ENCODE results near the gene NT5DC1.

The NT5DC1 gene

DNA sequence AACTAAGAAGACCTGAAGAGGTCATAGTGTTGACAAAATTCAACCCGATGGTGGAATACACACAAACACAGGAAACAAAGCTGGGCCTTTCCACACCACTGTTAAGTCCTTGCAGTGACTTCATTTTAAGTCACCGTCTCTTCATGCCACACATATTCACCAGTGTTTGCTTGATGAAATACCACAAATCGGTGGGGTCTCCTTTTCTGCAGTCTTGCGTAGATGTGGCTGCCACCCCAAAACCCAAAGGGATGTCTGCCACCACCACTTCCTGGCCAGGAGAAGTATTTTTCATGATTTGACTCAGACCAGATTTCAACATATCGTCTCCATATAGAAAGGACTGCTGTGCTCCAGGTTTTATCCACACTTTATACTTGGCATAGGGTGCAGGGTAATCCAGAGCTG is 36.3 kb downstream of the NT5DC1 start:
- no peak for DNase-seq (ENCODE audit: low read depth in 2 of 2)

DNA sequence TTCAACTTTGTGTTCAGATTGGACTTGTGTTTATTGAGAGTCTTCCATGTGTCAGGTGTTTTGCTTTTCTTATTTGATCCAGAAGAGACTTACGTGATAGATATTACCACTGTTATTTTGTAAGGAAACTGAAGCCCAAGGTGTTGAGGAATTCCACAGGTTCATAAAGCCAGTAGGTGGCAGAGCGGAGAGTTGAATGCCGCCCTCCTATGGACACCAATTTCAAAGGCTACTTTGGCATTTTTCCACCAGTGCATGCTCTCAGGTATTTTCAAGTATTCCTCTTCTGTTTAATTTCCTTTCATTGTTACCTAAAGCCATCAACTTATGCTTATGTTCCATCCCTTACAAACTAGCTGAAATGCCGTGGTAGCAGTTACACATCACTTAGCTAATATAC is 39.3 kb downstream of the NT5DC1 start:
- no peak for DNase-seq (ENCODE audit: low read depth in 2 of 2)

DNA sequence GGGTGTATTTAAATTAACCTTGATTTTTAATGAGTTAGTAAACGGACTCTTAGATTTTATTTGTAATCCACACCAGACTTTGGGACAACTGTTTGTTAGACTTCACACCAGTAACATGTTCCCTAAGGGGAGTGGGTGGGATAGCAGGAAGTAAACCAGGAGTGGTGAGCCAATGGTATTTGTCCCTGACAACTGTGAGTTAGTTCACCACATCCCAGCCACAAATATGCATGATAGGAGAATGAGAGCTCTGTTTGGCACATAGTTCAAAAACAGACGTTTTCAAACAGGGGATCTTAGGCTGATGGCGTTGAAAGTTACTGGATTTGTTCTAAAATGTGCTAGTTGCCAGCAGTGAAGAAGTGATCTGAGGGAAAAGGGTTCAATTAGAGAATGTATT is 44.0 kb downstream of the NT5DC1 start:
- peak; percentile 60 to 66 for DNase-seq (ENCODE audit: low read depth in 2 of 2)

DNA sequence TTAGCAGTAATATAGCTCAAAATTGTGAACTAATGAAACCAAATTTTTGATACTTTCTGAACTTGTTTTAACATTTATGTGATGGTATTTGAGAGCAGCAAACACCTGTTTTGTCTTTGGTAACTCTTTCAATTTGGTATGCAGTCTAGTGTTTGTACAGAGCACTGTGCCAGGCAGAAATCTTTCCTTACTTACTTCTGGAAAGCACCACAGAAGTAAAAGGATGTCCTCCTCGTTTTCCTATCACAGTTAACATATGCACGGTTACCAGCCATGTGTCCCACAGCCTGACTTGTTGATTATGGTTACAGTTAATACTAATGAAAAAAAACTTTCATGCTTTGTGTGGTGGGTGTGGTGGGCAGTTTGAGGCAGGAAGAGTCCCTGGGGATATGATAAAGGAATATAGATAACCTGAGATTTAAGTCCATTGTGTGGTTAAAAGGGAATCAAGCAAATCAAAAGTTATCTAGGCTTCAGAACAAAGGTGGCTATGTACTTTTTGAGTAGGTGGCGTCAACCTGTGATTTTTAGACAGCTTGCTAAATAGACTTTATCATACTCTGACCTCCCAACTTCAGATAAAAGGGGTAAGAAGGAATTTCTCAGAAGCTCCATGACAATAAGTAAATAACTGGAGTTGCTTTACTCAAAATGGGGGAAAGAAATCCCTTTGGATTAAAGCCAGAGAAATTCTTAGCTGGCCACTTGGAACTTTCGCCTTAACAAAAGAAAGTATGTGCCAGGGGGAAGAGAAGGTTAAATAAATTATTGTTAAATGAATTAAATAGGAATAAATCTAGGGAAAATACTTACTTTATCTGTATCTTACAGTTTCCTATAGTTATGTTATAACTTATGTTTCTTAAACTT is 45.4 kb downstream of the NT5DC1 start:
- DNase-seq (ENCODE audit: low read depth in 2 of 2) = no peak

DNA sequence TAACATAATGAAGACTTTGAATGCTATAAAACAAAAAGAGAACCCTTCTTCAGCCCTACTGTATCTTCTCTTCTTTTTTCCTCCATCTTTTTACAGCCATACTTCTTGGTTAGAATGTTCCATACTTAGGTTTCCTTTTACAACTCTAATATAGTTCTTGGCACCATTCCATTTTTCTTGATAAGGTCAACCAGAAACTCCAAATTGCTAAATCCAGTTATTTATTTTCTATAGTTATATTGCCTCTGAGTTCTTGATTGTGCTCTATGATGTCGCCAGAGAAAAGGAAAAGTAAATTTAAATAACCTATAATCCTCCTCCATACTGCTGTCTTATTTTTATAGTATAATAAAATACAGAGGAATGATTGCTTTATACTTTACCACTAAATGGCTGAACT is 52.0 kb downstream of the NT5DC1 start:
- no peak for DNase-seq (ENCODE audit: low read depth in 2 of 2)

DNA sequence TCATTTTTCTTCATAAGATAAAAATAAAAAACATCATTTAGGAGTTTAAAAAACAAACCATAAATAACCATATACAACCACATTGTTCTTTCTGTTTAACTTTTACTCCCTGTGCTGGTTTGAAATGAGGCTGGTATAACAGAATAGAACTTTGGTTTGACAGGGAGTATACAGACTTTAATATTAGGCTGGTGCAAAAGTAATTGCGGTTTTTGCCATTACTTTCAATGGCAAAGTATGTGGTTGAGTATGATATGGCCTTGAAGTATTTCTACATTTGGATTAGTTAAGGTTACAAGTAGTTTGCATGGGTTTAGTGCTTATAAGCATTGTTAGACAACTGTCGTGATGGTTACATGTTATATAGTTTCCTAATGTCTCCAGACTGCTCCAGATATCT is 54.2 kb downstream of the NT5DC1 start:
- DNase-seq (ENCODE audit: low read depth in 2 of 2) = no peak

DNA sequence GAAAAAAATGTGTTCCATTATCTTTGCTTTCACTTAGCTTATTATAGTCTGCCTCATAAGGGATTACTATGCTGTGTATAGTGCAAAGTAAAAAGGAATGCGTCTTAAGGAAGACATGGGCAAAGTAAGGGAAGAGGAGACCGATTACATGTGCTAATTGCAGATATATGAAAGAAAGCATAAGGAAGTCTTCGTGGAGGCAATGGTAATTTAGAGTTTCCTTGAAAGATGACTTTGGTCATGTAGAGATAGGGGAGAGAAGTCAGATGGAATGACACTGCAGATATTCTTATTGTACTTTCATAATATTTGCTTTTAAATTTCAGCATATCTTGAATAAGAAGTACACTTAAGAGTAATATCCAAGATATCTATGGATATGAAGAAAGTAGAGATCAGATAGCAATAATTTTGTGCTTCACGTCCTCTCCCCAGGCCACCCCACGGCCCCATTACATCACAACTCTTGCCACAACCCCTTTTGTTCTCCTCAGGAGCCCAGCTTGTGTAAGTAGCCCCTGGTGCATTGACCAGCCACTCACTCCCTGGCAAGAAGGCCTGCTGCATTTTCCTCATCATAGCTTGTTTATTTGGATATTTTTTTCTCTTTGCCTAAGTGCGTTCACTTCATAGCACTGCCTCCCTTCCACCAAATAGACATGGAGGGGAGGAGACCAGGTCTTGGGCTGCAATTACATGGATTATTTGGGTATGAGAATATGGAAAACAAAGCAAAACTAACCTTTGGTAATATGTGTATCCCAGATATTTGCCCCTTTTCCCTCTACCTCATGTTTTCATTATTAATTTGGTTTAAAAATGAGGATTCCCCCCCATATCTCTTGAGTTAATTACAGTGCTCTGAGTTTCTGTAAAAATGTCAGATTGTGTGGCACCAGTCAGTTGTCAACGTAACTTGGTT is 56.0 kb downstream of the NT5DC1 start:
- no peak for DNase-seq (ENCODE audit: low read depth in 2 of 2)

DNA sequence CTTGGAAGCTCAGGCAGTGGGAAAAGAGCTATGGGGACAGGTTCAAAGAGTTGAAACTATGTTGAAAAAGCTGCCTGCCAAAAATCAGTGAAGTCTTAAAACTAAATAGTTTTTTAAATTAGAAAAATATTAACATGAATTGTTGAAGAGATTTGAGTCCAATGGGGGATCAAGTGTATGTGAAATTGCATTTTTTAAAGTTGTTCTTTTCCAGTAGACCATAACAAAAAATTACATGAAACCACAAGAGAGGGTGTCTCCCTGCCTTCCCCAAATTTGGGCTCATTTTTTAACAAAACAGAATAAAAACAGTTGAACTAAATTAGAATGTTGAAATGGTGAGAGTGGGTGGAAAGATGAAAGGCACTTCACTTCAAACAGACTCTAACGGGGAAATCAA is 56.7 kb downstream of the NT5DC1 start:
- DNase-seq (ENCODE audit: low read depth in 2 of 2) = no peak

DNA sequence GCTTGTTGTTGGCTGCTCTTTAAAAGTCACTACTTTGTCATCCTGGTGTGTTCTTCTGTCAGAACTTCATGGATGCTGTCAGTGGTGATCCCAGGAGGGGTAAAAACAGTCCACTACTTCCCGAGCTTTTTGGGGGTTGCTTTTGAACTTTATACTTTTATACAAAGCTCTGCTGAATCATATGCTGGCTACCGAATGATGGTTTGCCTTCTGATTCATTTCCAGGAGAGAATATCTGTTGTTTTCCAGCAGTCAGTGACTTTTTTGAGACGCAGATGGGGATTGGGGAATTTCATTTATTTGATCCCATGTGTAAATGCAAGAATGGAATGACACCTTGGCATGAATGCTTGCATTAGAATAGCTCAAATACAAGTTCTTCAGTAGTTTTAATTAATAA is 58.0 kb downstream of the NT5DC1 start:
- DNase-seq (ENCODE audit: low read depth in 2 of 2) = peak in 1 of 2 experiments; percentile 14

DNA sequence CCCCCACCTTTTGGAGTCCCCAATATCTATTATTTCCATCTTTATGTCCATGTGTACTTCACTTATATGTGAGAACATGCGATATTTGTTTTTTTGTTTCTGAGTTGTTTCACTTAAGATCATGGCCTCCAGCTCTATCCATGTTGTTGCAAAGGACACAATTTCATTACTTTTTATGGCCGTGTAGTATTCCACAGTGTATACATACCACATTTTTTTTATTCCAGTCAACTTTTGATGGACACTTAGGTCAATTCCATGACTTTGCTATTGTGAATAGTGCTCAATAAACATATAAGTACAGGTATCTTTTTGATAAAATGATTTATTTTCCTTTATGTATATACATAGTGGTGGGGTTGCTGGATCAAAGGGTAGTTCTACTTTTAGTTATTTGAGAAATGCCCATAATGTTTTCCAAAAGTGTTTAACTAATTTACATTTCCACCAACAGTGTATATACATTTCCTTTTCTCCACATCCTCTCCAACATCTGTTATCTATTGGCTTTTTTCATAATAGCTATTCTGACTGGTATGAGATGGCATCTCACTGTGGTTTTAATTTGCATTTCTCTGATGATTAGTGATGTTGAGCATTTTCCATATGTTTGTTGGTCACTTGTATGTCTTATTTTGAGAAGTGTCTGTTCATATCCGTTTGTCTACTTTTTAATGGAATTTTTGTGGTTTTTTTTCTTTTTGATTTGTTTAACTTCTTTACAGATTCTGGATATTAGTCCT is 59.3 kb downstream of the NT5DC1 start:
- DNase-seq (ENCODE audit: low read depth in 2 of 2) = peak; percentile 71

DNA sequence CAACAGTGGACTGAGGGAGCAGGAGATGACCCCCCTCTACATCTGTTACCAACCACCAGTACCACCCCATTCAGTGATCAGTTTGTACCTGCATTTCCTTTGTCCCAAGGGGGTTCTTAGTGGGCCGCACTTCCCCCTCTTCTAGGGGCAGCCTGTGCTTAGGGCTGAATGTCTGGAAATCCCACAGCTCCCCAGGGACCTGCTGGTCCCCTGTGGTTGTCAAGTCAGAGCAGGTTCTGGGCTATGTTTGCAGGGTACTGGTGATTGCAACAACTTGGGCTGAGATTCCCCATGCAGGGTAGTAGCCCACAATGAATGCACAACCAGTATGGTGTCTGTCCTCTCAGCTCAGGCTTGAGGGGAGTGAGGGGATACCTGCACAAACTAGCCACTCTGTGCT is 64.9 kb downstream of the NT5DC1 start:
- no peak for DNase-seq (ENCODE audit: low read depth in 2 of 2)

DNA sequence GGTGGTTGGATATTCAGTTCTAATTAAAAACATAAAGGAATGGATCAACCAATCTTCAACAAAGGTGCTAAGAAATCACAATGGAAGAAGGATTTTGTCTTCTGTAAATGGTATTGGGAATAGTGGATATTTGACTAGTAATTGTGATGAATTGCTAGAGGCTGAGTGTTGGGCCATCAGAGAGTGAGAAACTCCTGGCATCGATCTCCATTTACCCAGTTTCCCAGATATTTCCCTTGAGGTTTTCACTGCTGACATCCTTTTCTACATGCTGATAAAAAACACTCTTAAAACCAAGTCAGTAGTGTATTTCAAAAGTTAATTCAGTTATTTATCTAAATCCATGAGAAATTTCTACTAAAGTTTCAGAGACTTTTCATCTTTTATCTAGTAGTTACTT is 65.7 kb downstream of the NT5DC1 start:
- DNase-seq (ENCODE audit: low read depth in 2 of 2) = no peak

DNA sequence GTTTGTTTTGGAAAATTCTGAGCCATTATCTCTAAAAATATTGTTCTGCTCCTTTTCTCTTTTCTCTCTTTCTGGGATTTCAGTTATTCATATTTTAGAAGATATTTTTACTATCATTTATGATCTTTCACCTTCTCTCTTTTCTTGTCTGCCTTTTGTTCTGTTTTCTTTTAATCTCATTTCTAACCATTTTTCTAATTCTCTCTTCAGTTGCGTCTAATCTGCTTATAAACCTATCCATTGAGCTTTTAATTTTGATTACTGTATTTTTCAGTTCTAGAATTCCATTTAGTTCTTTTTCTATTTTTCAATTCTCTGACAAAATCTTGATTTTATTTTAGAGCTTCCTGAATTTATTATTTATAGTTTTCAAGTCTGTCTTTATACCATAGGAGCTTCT is 67.5 kb downstream of the NT5DC1 start:
- no peak for DNase-seq (ENCODE audit: low read depth in 2 of 2)

DNA sequence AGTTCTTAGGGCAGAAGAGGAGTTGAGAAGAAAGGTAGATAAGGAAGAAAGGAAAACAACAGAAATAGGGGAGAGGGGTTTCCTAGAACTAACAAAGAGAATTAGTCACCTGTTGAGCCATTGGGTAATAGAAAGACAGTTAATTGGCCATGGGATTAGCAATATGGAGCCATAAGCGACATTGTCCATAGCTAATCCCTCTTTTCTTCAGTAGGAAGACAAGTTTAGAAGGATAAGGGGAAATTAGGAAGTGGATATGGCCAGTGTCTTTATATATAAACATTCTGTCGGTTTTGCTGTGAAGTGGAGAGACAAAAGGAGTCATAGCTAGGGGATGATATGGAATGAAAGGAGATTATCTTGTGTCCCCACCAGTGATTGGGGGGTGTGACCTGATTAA is 69.2 kb downstream of the NT5DC1 start:
- DNase-seq (ENCODE audit: low read depth in 2 of 2) = no peak

DNA sequence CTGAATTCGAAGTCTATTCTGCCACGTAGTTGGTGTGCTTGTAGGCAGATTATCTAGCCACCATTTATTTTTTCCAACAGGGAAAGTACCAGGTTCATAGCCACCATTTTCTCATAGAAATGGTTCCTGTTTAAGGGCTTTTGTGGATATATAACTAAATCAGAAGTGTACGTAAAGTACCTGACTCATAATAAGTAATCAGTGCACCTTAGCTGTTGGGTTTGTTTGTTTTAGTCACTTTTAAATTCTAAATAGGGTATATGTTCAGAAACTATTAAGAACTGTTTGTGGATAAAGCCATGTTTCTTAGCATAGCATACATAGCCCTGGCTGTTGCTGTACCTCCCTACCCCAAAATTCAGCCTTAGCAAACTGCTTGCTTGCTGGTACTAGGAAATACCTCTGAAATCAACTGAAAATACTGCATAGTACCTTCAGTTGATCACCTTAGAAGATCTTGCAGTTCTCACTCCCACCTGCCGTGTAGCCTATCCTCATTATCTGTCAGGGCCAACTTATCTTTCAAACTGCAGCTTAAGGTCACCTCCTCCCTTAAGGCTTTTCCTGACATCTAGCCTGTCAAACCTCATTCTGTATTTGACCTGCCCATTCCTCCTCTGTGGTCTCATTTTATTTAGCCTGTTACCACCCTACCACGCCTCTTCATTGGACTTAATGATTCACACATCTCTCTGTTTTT is 69.9 kb downstream of the NT5DC1 start:
- no peak for DNase-seq (ENCODE audit: low read depth in 2 of 2)

DNA sequence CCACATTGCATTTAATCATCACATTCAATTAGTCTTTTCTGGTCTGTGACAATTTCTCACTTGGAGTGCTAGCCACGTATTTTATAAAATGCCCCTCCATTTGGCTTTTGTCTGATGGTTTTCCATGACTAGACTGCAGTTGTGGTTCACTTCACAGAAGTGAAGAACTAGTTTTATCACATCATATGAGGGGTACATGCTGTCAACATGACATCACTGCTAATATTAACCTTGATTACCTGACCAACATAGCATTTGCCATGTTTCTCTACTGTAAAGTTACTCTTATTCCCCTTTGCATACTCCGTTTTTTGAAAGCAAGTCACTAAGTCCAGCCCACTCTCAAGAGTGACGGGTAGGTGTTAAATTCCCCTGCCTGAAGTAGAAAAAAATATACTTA is 73.3 kb downstream of the NT5DC1 start:
- no peak for DNase-seq (ENCODE audit: low read depth in 2 of 2)

DNA sequence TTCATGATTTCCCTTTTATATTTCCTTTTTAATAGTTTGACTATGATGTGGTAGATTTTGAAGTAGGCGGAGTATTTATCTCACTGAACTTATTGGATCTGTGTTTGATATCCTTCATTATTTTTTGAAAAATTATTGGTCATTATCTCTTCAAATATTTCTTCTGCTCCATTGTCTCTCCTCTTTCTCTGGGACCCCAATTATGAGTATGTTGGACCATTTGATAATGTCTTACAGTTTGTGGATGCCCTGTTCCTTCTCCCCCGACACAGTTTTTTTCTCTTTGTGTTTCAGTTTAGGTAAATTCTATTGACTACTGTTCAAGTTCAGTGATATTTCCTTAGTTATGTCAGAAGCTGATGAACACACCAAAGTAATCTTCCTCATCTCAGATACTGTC is 74.7 kb downstream of the NT5DC1 start:
- no peak for DNase-seq (ENCODE audit: low read depth in 2 of 2)

DNA sequence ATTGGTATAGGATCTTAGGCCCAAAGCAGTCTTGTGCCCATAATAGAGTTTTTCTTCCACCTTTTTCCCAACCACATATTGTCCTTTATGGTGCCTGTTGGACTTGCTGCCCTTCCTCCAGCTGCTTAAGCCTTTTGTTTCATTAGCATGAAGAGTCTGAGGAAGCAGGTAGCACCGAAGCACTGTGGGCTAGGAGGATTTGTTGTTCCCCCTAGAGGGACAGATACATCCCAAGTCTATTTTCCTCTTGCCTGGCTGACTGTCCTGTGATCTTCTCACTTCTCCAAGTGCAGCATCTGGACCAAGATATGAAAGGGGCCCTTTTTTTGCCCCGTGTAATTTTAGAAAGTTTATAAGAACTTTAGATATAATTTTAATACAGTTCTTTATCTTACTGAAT is 75.9 kb downstream of the NT5DC1 start:
- DNase-seq (ENCODE audit: low read depth in 2 of 2) = no peak

DNA sequence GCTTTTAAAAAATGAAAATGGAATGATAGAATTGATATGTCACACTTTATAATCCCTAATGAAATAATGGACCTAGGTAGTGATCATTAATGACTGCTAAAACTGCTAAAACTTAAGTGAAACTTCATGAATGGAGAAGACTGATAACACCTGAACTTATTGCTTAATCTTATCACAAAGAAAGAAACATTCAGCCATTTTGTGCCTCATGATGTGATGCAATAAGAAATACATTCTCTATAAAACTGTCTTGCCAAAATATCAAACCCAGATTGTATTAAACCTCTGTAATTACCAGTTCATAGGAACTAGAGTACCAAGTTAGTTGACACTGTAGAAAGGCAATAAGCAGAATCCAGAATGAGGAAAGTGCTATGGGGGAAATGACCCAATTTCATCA is 79.7 kb downstream of the NT5DC1 start:
- no peak for DNase-seq (ENCODE audit: low read depth in 2 of 2)

DNA sequence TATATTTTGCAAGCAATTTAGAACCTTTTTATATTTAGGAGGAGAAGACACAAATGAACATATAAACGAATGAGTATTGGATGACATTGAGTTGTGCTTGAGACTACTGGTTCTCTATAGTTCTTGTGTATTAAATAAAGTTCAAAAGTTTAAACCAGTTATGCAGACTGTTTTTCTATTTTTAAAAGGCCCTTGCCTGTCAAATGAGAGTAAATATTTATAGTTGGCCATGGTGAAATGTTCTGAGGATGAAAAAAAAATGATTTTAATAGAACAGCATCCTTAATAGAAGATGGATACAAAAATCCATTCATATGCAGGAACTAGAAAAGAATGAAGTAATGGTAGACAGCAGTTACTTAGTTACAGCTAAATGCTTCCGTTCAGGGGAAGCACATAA is 88.8 kb downstream of the NT5DC1 start:
- DNase-seq (ENCODE audit: low read depth in 2 of 2) = no peak

DNA sequence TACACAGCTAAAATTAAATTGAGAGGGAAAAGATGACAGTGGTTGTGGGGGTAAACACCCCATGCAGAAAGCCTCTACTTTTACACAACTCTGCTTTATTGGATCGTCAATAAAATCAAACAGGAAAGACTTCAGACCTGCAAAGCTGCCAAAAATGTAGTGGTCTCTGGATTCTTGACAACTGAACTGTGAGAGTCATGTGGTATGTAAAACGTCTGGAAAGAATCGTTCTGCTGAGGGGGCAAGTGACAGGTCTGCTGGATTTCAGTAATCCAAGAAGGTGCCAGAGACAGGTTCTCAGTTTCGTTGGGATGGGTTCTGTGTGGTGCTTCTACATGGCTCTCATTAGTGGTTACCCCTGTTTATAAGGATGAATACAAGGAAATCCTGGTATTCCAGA is 89.9 kb downstream of the NT5DC1 start:
- DNase-seq (ENCODE audit: low read depth in 2 of 2) = peak; percentile 87 to 89

DNA sequence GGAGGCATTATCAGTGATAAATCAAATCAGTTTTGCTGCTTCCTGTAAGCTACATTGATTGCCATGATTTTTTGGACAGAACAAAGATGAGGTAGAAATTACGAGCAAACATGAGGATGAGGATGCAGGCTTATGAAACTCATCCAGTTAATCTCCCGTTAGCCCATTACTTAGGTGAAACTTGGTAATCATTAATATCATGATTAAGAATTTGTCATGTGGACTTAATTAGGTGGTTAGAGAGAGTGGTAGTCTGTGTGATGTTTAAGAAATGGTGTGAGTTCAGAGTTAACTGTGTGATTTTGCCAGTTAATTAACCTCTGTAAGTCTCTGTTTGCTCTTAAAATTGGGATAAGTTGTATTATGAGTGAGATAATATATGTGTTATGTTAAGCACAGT is 91.2 kb downstream of the NT5DC1 start:
- no peak for DNase-seq (ENCODE audit: low read depth in 2 of 2)

Data from fibroblast of skin of left quadriceps (primary cell).